ENCODE measurements around the gene METTL25B.

- TF ChIP-seq CTCF (IDR thresholded peaks at IDR 0.05) (no peak), POLR2A (IDR thresholded peaks at IDR 0.05) (no peak)
These were observed 777 bp upstream of the METTL25B start for GRCh38 chr1:156727492-156727891.
